Right forelimb (tissue), 1 donor: ENCODE data around the gene CCL13.
"Not testable (repeated sequence)": the region's sequence is repeated elsewhere in the genome, so short reads cannot be mapped to it uniquely, and the experiment has no call there.

Experiments
- DNase-seq: peaks from one replicate; pipeline ENCODE4 v3.0.0-alpha.2; 2018

The CCL13 gene

DNA sequence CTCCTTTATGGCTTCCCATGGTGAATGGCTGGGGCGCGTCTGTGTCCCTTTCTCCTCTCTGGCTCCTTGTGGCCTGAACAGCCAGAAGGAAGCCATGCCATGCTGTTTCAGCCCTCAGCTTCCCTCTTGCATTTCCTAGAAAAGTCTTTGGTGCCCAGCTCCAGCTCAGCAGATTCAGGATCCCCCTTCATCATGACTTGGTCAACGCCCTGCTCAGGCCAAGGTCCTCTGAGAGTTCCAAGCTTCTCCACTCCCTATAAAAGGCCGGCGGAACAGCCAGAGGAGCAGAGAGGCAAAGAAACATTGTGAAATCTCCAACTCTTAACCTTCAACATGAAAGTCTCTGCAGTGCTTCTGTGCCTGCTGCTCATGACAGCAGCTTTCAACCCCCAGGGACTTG, at the start of gene CCL13:
Gene CCL13 (plus strand): TSS at position 287 of the 400 bp plus-strand sequence. CDS start 47 bp downstream, at position 334.
- no peak for DNase-seq

DNA sequence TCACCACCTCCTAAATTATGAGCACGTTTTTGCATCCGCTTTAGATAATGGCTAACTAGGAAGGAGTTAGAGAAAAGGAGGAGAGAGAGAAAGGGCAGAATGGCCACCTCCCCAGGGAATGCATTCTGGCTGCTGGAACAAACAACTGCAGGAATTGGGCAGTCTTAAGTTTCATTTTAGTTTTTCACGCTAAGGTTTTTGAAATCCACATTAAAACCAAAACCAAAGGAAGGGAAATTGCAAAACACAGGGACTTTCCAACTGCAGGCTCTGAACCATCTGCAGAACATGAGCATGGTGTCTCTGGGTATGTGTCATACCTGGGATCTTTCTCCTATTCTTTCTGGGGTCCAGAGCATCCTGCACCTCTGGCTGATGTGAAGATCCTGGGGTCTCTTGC, 49.2 kb upstream of the CCL13 start:
- DNase-seq, result no peak

DNA sequence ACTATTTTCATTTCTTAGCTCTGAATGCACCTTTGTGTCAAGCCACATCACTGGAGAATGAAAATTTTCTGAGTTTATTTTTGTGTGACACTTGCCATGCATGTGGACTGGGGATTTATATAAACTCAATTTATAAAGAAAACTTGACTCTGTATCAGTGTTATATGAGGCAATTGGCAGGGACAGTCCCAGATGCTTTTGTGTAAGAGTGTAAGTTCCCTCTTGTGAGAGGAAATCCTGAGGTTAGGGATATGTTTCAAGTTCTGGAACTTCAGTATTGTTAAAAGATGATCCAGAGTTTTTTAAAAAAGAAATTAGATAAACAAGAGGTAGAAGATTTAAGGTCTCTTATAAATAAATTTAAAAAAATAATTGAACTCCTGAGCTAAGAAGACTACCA, 47.9 kb upstream of the CCL13 start:
- no peak for DNase-seq

DNA sequence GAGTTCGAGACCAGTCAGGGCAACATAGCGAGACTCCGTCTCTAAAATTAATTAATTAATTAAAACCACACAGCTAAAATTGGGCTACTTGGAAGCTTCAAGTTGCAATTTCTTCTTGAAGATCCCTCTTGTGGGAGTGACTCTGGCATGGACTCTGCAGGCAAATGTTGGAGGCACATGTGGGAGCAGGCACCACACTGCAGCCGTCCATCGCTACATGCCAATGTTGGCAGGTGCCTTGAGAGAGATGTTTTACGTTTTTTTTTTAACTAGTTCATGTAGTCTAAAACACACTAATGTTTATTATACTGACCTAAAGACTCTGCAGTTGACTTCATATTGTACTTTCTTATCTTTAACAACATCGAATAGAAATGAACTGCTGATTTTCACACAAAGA, 45.0 kb upstream of the CCL13 start:
- no peak for DNase-seq

DNA sequence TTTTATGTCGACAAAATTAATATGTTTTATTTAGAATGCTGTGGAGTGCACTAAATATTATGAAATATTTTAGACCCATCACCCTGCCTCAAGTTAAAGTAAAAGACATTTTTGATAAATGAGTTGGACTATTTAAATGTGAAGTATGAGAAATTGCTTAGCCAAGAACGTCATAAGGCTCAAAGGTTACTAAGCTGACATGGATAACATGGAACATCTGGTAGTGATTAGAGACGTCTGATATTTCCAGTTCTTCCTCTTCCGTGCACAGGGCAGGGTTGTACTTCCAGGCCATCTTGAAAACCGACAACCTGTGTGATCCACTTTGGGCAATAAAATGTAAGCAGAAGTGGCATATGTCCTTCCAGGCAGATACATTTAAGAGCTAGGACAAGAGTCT, 44.2 kb upstream of the CCL13 start:
- no peak for DNase-seq

DNA sequence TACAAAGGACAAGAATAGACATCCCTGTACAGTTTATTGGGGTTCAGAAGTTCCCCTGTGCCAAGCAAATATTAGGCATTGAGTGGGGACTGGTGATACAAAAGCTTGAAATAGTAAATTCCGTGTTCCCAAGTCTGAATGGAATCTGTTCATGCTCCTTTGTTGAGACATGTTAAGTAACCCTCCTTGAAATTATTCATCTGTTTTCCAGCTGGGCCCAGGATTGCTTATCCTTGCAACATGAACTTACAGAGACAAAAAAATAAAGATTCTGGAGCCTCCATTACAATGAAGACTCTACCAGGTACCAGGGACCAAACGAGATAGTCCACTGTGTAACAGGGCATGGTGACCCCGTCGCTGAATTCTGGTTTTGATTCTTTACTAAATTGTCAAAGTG, 43.1 kb upstream of the CCL13 start:
- DNase-seq, result no peak

DNA sequence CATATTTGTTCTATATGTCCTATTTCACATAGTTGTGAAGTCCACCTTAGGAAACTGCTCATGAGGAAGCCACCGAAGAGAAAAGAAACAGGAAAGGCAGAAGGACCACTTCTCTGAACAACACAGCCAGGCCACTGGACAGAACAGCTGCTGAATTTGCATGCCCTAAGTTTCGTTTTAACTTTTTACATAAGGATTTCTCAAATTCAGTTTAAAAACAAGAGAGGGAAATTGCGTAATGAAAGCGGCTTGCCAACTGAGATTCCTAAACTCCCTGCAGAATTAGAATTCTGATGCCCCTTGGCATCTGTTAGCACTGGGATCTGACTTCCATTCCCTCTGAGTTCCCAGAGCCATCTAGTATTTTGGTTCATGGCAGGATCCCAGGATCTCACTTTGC, 42.0 kb upstream of the CCL13 start:
- DNase-seq, result no peak

DNA sequence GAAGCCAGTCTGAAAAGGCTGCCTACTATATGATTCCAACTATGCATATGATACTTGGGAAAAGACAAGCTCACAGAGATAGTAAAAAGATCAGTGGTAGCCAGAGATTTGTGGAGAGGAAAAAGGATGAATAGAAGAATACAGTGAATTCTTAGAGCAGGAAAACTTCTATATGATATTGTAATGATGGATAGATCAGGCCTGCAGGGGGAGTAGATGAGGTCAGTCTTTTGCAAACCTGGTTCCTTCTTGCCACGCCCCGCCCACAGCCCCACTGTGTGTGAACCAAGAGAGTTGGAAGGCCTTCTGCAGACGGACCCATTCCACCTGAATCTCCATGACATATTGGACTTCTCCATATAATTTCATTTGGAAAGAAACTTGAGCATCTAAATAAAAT, 37.8 kb upstream of the CCL13 start:
- no peak for DNase-seq

DNA sequence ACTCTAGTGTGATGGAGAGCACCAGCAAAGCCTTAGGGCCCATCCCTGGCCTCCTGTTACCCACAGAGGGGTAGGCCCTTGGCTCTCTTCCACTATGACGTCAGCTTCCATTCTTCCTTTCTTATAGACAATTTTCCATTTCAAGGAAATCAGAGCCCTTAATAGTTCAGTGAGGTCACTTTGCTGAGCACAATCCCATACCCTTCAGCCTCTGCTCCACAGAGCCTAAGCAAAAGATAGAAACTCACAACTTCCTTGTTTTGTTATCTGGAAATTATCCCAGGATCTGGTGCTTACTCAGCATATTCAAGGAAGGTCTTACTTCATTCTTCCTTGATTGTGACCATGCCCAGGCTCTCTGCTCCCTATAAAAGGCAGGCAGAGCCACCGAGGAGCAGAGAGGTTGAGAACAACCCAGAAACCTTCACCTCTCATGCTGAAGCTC, 37.2 kb upstream of the CCL13 start, which contains the start of gene CCL8:
Gene CCL8 (plus strand): TSS at position 397 of the 445 bp plus-strand sequence. CDS start 67 bp downstream, outside the sequence.
- DNase-seq, result no peak

DNA sequence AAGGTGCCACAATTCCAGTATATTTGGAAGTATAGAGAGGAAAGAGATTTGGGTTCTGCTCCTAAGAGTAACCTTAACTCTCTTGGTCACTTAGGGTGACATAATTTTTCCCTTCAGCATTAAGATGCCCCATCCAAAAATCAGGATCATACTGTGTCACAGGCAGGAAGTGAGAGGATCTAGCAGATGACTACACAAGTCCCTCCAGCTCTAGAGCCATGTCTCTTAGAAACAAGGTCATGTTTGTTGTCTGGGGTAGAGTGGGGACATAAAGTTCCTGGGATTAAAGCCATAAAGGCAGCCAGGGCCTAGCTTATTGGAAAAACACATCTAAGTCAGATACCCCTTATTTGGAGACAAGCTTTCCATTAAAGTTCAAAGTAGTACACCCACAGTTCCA, 34.3 kb upstream of the CCL13 start:
- no peak for DNase-seq

DNA sequence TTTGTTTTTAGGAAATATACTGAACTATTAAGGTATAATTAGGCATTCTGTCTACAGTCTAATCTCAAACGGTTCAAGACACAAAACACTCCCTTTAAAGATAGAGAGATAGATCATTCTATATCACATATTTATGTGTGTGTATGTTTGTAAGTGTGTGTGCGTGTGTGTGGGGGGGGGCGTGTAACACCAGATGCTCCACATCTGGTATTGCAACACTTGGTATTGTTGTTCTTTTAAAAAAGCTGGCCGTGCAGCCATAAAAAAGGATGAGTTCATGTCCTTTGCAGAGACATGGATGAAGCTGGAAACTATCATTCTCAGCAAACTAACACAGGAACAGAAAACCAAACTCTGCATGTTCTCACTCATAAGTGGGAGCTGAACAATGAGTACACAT, 28.7 kb upstream of the CCL13 start:
- DNase-seq, result not testable (repeated sequence)

DNA sequence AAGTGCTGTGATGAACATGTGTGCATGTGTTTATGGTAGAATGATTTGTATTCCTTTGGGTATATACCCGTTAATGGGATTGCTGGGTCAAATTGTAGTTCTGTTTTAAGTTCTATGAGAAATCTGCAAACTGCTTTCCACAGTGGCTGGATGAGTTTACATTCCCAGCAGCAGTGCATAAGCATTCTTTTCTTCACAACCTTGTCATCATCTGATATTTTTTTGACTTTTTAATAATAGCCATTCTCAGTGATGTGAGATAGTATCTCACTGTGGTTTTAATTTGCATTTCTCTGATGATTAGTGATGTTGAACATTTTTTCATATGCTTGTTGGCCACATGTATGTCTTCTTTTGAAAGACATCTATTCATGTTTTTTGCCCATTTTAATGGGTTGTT, 18.6 kb upstream of the CCL13 start:
- DNase-seq, result no peak

DNA sequence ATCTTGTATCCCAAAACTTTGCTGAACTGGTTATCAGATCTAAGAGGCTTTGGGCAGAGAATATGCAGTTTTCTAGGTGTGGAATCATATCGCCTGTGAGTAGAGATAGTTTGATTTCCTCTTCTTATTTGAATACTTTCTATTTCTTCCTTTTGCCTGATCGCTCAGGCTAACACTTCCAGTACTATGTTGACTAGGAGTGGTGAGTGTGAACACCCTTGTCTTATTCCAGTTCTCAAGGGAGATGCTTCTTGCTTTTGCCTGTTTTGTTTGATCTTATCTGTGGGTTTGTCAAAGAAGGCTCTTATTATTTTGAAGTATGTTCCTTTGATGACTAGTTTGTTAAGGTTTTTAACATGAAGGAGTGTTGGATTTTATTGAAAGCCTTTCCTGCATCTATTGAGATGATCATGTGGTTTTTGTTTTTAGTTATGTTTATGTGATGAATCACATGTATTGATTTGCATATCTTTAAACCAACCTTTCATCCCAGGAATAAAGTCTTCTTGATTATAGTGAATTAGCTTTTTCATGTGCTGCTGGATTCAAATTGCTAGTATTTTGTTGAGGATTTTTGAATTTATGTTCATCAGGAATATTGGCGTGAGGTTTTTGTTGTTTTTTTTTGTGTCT, 17.0 kb upstream of the CCL13 start:
- DNase-seq, result no peak

DNA sequence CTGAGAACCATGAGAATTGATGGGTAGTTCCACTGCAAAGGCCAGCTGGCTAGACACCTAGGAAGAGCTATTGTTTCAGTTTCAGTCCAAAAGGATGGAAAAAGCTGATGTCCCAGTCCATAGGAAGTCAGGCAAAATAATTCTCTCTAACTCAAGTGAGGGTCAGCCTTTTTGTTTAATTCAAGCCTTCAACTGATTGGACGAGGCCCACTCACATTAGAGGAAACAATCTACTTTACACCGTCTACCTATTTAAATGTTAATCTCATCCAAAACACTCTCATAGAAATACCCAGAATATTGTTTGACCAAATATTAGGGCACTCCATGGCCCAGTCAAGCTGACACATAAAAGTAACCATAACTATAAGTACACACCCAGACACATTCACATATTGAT, 14.4 kb upstream of the CCL13 start:
- DNase-seq, result no peak

DNA sequence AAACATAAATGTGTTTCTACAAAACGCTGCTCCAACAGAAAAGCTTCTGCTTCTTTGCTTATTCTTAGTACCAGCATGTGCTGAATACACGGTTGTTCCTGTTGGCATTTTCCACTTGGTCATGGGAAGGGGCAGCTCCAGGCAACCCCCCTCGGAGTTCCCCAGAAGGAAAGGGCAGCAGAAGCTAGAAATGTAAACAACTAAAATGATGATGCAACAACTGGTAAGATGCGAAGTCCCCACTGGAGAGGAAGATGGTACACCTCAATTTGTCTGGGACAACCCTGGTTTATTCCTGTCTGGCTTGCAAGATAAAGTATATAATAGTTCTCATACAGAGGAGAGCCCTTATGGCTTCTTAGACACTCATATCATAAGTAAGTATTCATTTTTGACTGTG, 9.2 kb upstream of the CCL13 start:
- no peak for DNase-seq

DNA sequence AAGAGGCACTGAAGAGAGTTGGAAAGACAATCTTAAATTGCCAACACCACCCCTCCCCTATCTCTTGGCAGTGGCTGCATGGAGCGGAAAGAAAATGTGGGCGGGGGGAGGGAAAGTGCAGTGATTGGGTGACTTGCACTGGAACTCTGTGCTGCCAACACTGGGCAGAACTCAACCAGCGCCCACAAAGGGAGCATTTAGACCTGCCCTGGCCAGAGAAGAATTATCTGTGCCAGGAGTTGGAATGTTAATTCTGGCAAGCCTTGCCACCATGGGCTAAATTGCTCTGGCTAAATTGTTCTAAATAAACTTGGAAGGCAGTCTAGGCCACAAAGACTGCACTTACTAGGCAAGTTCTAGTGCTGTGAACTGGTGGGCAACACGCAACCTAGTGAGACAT, 6.5 kb upstream of the CCL13 start:
- DNase-seq, result no peak

DNA sequence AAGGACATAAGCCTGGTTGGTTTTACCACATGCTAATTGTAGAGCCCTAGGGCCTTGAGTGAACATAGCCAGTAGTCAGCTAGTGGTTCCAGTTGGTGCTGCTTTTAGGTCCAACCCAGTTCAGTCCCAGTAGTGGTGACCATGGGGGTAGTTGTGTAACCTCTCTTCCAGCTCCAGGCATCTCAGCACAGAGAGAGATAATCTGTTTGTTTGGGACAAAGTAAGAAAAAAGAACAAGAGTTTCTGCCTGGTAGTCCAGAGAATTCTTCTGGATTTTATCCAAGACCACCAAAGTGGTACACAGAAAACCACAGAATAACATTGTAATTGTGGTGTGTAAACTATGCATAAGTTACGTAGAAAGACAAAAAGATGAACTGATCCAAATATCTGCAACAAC, 5.2 kb upstream of the CCL13 start:
- DNase-seq, result no peak

DNA sequence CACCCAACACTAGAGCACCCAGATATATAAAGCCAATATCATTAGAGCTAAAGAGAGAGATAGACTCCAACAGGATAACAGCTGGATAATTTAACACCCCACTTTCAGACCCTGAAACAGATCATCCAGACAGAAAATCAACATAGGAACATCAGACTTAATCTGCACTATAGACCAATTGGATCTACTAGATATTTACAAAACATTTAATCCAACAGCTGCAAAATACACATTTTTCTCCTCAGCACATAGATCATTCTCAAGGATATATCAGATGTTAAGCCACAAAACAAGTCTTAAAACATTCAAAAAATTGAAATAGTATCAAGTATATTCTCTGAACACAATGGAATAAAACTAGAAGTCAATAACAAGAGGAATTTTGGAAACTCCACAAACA, 4.1 kb upstream of the CCL13 start:
- no peak for DNase-seq

DNA sequence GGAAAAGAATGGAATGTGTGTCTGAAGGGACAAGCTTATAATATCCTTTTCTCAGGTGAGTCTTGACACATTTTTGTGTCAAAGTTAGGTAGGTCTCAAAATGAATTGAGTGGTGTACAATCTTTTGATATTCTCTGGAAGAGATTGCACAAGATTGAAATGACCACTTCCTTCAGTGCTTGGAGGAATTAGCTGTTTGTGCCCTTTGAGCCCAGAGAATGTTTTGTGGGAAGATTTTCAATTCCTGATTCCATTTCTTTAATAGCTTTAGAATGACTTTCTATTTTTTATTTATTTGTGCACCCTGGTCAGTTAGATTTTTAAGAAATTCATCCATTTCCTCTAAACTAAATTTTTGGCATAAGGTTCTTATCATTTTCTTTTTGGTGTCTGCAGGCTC, 1.6 kb upstream of the CCL13 start:
- DNase-seq, result no peak

DNA sequence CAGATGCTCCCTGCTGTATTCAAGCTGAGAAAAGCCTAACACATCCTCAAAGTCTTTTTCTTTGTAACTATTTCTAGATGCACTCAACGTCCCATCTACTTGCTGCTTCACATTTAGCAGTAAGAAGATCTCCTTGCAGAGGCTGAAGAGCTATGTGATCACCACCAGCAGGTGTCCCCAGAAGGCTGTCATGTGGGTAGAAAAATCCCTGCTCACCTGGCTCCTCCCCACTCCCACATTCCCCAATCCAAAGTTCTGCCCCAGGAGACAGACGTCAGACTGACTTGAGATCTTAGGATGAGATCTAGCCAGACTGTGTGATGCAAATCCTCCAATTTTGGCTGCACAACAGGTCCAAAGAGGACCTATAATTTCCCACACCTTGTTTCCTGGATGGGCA, 1.1 kb downstream of the CCL13 start:
- no peak for DNase-seq

DNA sequence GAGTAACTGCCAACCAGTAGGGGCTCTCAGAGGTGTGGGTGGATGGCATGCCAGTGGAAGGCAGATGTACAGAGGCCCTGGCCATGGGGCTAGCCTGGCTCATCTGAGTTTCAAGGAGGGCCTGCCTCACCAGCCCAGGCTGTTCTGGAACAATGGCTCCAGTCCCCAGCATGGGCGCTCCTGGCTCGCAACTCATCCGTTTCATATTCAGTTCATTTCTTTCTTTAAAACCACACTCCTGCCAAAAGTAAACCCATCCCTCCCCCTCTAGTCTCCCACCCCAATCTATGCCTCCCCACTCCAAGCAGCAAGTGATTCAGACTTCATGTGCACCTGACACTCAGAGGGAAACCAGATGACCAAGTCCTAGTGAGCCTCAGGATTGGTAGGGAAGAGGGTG, 2.4 kb downstream of the CCL13 start:
- no peak for DNase-seq

DNA sequence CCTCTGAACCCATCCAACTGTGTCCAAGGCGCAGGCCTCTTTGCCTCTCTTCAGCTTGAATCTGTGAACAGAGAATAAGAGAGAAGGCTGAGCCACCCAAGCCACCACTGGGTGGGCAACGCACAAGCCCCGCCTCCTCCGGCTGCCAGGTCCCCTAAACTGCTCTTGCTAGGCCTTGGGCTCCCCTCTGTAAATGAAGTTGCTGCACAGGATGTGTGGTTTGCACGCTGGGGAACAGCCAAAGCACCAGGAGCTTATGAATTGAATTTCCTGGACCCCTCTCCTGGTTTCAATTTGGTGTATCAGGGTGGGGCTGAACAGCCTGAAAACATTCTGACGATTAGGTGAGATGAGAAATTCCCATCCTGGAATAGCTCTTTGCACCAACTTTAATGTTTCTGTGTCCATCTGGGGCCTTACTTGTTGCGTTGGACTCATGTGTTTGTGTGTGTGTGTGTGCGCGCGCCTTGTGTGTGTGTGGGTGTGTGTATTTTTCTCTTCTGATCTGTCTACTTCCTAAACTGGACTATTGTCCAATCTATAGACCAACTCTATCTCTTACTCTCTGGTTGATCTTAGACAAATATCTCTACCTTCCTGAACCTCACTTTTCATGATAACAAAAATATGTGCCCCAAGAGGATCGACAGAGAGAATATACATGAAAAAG, 4.5 kb downstream of the CCL13 start:
- DNase-seq, result no peak

DNA sequence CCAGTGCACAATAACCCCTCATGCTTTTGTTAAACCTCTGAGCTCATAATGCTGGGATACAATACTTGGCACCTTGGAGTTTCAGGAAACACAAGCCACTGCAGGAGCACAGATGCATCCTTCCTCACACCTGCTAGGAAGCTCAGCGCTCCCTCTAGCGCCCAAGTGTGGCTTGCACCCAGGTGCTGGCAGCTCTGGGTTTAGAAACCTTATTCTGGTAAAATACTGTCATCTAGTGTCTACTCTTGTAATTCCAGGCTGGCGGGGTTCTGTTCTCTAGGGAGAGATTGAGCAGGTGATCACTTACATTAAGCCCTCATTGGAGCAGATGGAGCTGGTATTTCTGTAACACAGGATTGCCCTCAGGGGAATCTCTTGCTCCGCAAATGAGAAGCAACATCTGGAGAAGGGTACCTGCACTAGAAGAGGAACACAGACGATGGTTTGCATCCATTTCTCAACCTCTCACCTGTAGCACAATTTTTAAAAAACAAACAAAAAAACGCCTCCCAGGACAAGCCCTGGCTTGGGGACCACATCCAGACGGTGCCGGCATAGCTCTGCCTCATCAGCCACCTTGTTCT, 5.3 kb downstream of the CCL13 start:
- DNase-seq, result peak; percentile 89

DNA sequence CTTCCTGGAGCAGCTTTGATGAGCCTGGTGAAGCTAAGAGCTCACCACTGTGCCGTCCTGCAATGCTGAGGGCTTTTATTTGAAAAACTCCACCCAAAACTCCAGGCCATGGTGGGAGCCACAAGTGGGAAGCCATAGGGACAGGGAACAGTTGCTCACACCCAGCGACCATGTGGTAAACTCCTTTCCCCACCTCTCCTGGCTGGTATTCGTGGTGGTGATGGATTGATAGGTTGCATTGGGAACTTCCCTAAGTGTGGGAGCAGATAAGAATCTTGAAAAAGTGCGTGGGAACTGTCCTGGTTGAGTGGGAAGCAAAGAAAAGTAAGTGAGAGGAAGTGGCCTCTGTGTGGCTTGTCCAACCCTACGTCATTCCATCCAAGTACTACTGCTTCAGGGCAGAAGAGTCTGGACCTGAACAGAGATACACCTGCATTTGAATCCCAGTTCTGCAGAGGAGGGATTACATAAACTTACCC, 6.9 kb downstream of the CCL13 start, which contains the start of gene CCL1:
Gene CCL1 (minus strand): TSS at position 51 of the 479 bp plus-strand sequence. CDS start 72 bp downstream, outside the sequence.
- no peak for DNase-seq
